Measurements from ENCODE around the gene TUBB. TPM values are rescaled to one million over a fixed set of nuclear protein-coding genes. Genes with fewer than 3 reads are reported as not detected.
A peak's percentile ranks its signal among the peaks of the same experiment; 100 is the strongest.

Gene TUBB
- total and polyA plus RNA-seq, 2 experiments from 2014 or later = 433 to 460 TPM

DNA sequence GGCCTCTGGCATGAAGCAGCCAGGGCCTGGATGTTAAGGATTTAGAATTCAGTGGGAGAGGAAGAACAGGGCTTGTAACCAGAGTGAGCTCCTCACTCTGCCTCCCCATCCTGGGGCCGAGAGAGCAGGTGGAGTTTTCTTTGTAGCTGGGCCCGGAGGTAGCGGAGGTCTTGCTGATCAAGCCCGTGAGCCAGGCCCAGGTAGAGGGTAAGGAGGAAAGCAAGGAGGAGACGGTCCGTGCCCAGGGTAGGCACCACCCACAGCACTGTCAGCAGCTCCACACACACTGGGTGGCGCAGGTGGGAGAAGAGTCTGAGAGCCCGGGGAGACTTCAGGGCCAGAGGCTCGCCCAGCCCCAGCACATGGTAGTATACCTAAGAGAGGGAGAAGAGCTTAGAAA, 31.6 kb upstream of the TUBB start:
- peak overlapping the region; percentile 93 for H3K4me2 ChIP-seq
- H3K9me2 ChIP-seq (replicated peaks; ENCODE audit: insufficient read depth) = no peaks in the 10 kb centered on the region
- TF ChIP-seq EZH2 (IDR thresholded peaks at IDR 0.05; ENCODE audit: borderline replicate concordance) (no peak), EZH2phosphoT487 (IDR thresholded peaks at IDR 0.05; ENCODE audit: low read depth, severe bottlenecking, unreplicated experiment) (no peak)
- TF ChIP-seq, protein P1, sequence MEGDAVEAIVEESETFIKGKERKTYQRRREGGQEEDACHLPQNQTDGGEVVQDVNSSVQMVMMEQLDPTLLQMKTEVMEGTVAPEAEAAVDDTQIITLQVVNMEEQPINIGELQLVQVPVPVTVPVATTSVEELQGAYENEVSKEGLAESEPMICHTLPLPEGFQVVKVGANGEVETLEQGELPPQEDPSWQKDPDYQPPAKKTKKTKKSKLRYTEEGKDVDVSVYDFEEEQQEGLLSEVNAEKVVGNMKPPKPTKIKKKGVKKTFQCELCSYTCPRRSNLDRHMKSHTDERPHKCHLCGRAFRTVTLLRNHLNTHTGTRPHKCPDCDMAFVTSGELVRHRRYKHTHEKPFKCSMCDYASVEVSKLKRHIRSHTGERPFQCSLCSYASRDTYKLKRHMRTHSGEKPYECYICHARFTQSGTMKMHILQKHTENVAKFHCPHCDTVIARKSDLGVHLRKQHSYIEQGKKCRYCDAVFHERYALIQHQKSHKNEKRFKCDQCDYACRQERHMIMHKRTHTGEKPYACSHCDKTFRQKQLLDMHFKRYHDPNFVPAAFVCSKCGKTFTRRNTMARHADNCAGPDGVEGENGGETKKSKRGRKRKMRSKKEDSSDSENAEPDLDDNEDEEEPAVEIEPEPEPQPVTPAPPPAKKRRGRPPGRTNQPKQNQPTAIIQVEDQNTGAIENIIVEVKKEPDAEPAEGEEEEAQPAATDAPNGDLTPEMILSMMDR (IDR thresholded peaks at IDR 0.05; ENCODE audit: poor library complexity) = no peak

DNA sequence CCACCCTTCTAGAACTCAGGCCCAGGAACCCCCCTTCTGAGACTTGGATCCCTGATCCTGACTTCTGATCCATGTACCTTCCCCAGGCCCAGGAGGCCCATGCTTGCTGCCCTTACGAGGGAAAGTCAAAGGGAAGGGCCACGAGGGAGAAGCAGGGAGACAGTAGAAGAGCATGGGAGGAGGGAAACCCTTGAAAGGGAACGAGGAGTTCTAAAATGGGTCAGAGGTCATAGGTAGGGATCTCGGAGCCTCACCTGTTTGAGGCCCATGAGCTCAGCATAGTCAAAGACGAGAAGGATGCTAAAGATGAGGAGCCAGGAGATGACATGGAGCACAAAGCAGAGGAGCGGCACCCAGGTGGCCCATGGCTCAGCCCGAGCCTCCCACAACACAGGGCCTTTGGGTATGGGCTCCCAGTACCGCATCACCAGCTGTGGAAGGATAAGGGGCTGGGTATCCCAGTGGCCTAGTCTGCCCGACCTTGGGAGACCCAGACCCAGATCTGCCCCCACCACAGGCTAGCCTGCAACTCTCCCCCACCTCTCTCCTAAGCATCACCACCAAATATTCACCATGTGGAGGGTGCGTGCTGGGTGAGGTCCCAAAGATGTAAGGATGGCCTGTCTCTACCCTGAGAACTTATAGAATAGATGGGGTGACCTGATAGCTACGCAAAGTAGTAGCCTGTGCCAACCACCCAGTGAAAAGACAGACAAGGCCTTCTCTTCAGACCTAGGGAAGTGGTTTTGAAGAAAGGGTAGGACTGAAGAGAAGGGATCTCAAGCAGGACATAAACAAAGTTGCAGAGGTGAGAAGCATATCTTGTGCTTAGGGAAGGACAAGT, 30.9 kb upstream of the TUBB start:
- H3K4me2 ChIP-seq = peak overlapping the region; percentile 93
- no peak overlapping the region for H2AFZ ChIP-seq
- 92% methylated on average over 11 of the region's 11 CpGs for WGBS (ENCODE audit: low lambda C conversion rate, missing lambda C conversion rate)
- no peak overlapping the region for H3K4me3 ChIP-seq
- no peaks in the 10 kb centered on the region for H3K9me2 ChIP-seq (replicated peaks; ENCODE audit: insufficient read depth)
- no peaks in the 10 kb centered on the region for H3K27me3 ChIP-seq
- peaks cover 4% of the 10 kb centered on the region for H4K20me1 ChIP-seq (ENCODE audit: insufficient read depth, poor library complexity, severe bottlenecking)
- H3K36me3 ChIP-seq (replicated peaks; ENCODE audit: insufficient read depth, low read depth) = no peaks in the 10 kb centered on the region
- H3K79me2 ChIP-seq = peaks cover 39% of the 10 kb centered on the region
- H3K27ac ChIP-seq = no peak overlapping the region
- no peak for TF ChIP-seq EZH2phosphoT487 (IDR thresholded peaks at IDR 0.05; ENCODE audit: low read depth, severe bottlenecking, unreplicated experiment)
- H3K9me3 ChIP-seq (ENCODE audit: low read depth) = no peaks in the 10 kb centered on the region
- DNase-seq (ENCODE audit: low spot score) = no peak
- H3K4me1 ChIP-seq (ENCODE audit: insufficient read depth) = peaks cover 24% of the 10 kb centered on the region

More for the DNA sequence above, 31.6 kb upstream of the TUBB start:
- Histone ChIP-seq H3K4me1 (ENCODE audit: insufficient read depth) (peaks cover 28% of the 10 kb centered on the region), H3K27me3 (no peaks in the 10 kb centered on the region), H3K9me3 (ENCODE audit: low read depth) (no peaks in the 10 kb centered on the region), H3K4me3 (no peak overlapping the region), H3K79me2 (peaks cover 46% of the 10 kb centered on the region), H4K20me1 (ENCODE audit: insufficient read depth, poor library complexity, severe bottlenecking) (peaks cover 4% of the 10 kb centered on the region), H3K27ac (peak overlapping the region; percentile 98), H3K36me3 (replicated peaks; ENCODE audit: insufficient read depth, low read depth) (no peaks in the 10 kb centered on the region), H2AFZ (no peak overlapping the region)
- WGBS (ENCODE audit: low lambda C conversion rate, missing lambda C conversion rate) = 94% methylated on average over 9 of the region's 9 CpGs
- DNase-seq (ENCODE audit: low spot score) = no peak

DNA sequence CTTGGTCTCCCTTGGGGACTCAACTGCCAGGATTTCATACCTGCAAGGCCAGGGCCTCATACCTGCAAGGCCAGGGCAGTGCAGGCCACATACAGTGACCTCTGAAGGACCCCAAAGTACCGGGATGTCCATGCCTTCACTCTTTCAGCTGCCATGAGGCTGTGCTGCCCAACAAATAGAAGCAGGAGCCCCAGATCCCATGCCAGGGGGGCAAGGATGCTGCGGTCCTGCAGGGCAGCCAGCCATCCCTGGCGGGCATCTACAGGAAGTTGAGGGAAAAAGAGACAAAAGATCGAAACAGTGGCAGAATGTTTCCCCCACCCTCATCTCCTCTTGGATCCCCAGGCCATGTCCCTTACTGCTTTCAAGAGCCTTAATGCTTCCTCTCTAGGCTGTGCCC, 30.2 kb upstream of the TUBB start:
- Histone ChIP-seq H2AFZ (no peak overlapping the region), H3K4me3 (peak overlapping the region; percentile 53)
- no peak for DNase-seq (ENCODE audit: low spot score)

More for the DNA sequence above, 30.2 kb upstream of the TUBB start:
- Histone ChIP-seq H3K9me3 (ENCODE audit: low read depth) (no peaks in the 10 kb centered on the region), H4K20me1 (ENCODE audit: insufficient read depth, poor library complexity, severe bottlenecking) (peaks cover 4% of the 10 kb centered on the region), H3K4me1 (ENCODE audit: insufficient read depth) (peaks cover 21% of the 10 kb centered on the region), H3K27ac (peak overlapping the region; percentile 79), H3K27me3 (no peaks in the 10 kb centered on the region), H3K36me3 (replicated peaks; ENCODE audit: insufficient read depth, low read depth) (no peaks in the 10 kb centered on the region), H3K9me2 (replicated peaks; ENCODE audit: insufficient read depth) (no peaks in the 10 kb centered on the region), H3K4me2 (peak overlapping the region; percentile 77), H3K79me2 (peaks cover 32% of the 10 kb centered on the region)
- 59% methylated on average over 4 of the region's 4 CpGs for WGBS (ENCODE audit: low lambda C conversion rate, missing lambda C conversion rate)
- TF ChIP-seq EZH2 (IDR thresholded peaks at IDR 0.05; ENCODE audit: borderline replicate concordance) = no peak
- TF ChIP-seq EZH2phosphoT487 (IDR thresholded peaks at IDR 0.05; ENCODE audit: low read depth, severe bottlenecking, unreplicated experiment) = no peak
- TF ChIP-seq, protein P1 (IDR thresholded peaks at IDR 0.05; ENCODE audit: poor library complexity) = no peak
